ENCODE data around the gene SIMC1. TPM values are rescaled to one million over a fixed set of nuclear protein-coding genes. Genes with fewer than 3 reads are reported as not detected.

The SIMC1 gene
- total and polyA plus RNA-seq, 2 donors (not counting 1 experiment from before 2014, with no cell fraction given): 20.6 to 63.8 TPM

GRCh38 chr5:176189857-176190256 lies 48.4 kb upstream of the SIMC1 start:
- 81% methylated on average over 7 of the region's 7 CpGs for WGBS (ENCODE audit: insufficient coverage)
- H3K9me3 Mint-ChIP-seq (ENCODE audit: insufficient read depth): no peaks in the 10 kb centered on the region
- no peak overlapping the region for H3K9ac ChIP-seq (ENCODE audit: low read length)
- H3K4me1 ChIP-seq (ENCODE audit: control insufficient read depth in 2 of 2, insufficient read depth in 2 of 2, low read length in 2 of 2): no peaks in the 10 kb centered on the region
- no peak overlapping the region for H3K27ac Mint-ChIP-seq
- H2AFZ ChIP-seq (ENCODE audit: insufficient read depth, low read depth, low read length, poor library complexity, severe bottlenecking): no peak overlapping the region
- no peaks in the 10 kb centered on the region for H3K9me3 ChIP-seq (ENCODE audit: control extremely low read depth in 1 of 3, control insufficient read depth in 2 of 3, insufficient read depth in 1 of 3, low read length in 2 of 3)
- H3K27me3 ChIP-seq (replicated peaks in 1 of 4; ENCODE audit: control extremely low read depth in 1 of 4, control insufficient read depth in 3 of 4, insufficient read depth in 4 of 4, low read length in 3 of 4): peaks cover 0 to 6% (median 0%) of the 10 kb centered on the region in 4 experiments
- H3K36me3 ChIP-seq (replicated peaks in 1 of 2; ENCODE audit: control extremely low read depth in 1 of 2, control insufficient read depth in 1 of 2, extremely low read depth in 1 of 2, insufficient read depth in 2 of 2, low read length in 1 of 2): no peaks in the 10 kb centered on the region
- CTCF ChIA-PET: no interaction called here
- no peak for ATAC-seq (ENCODE audit: low read depth)
- H3K27ac ChIP-seq (ENCODE audit: low read length in 2 of 2): no peak overlapping the region
- H4K20me1 ChIP-seq (ENCODE audit: control insufficient read depth, insufficient read depth, low read length, poor library complexity, severe bottlenecking): no peaks in the 10 kb centered on the region
- H3K79me2 ChIP-seq (ENCODE audit: control insufficient read depth, insufficient read depth, low read length): no peaks in the 10 kb centered on the region
- no peak for DNase-seq
- intact Hi-C loops (cut with micrococcal nuclease): no loop called here
- H3K4me1 Mint-ChIP-seq: no peaks in the 10 kb centered on the region
- H3K4me3 Mint-ChIP-seq: no peak overlapping the region
- no peak overlapping the region for H3K4me3 ChIP-seq (ENCODE audit: control extremely low read depth in 1 of 5, extremely low read depth in 1 of 5, insufficient read depth in 1 of 5, low read depth in 2 of 5, low read length in 4 of 5)
- H3K4me2 ChIP-seq (replicated peaks; ENCODE audit: low read depth, low read length, poor library complexity, severe bottlenecking): no peak overlapping the region
- POLR2A ChIA-PET: no interaction called here
- TF ChIP-seq EZH2 (IDR thresholded peaks at IDR 0.05; ENCODE audit: borderline replicate concordance, insufficient read depth, low read depth, low read length, poor library complexity, severe bottlenecking) (no peak), CTCF (IDR thresholded peaks at IDR 0.05) (no peak)
- H3K27me3 Mint-ChIP-seq: peaks cover 16% of the 10 kb centered on the region

- intact Hi-C loops (cut with micrococcal nuclease): no loop called here
- ChIA-PET POLR2A (no interaction called here), CTCF (no interaction called here)
- peaks cover 15% of the 10 kb centered on the region for H3K27me3 Mint-ChIP-seq
- Histone ChIP-seq H3K79me2 (ENCODE audit: control insufficient read depth, insufficient read depth, low read length) (no peaks in the 10 kb centered on the region), H3K9ac (ENCODE audit: low read length) (no peak overlapping the region), H3K4me3 (ENCODE audit: control extremely low read depth in 1 of 5, extremely low read depth in 1 of 5, insufficient read depth in 1 of 5, low read depth in 2 of 5, low read length in 4 of 5) (no peak overlapping the region), H4K20me1 (ENCODE audit: control insufficient read depth, insufficient read depth, low read length, poor library complexity, severe bottlenecking) (no peaks in the 10 kb centered on the region), H3K4me1 (ENCODE audit: control insufficient read depth in 2 of 2, insufficient read depth in 2 of 2, low read length in 2 of 2) (no peaks in the 10 kb centered on the region), H3K36me3 (replicated peaks in 1 of 2; ENCODE audit: control extremely low read depth in 1 of 2, control insufficient read depth in 1 of 2, extremely low read depth in 1 of 2, insufficient read depth in 2 of 2, low read length in 1 of 2) (no peaks in the 10 kb centered on the region), H3K27ac (ENCODE audit: low read length in 2 of 2) (no peak overlapping the region), H2AFZ (ENCODE audit: insufficient read depth, low read depth, low read length, poor library complexity, severe bottlenecking) (no peak overlapping the region), H3K4me2 (replicated peaks; ENCODE audit: low read depth, low read length, poor library complexity, severe bottlenecking) (no peak overlapping the region), H3K9me3 (ENCODE audit: control extremely low read depth in 1 of 3, control insufficient read depth in 2 of 3, insufficient read depth in 1 of 3, low read length in 2 of 3) (no peaks in the 10 kb centered on the region), H3K27me3 (replicated peaks in 1 of 4; ENCODE audit: control extremely low read depth in 1 of 4, control insufficient read depth in 3 of 4, insufficient read depth in 4 of 4, low read length in 3 of 4) (peaks cover 0 to 6% (median 0%) of the 10 kb centered on the region in 4 experiments)
- H3K4me3 Mint-ChIP-seq: no peak overlapping the region
- DNase-seq (no peak), ATAC-seq (ENCODE audit: low read depth) (no peak)
- TF ChIP-seq EZH2 (IDR thresholded peaks at IDR 0.05; ENCODE audit: borderline replicate concordance, insufficient read depth, low read depth, low read length, poor library complexity, severe bottlenecking): no peak
- no peak for TF ChIP-seq CTCF (IDR thresholded peaks at IDR 0.05)
- no peaks in the 10 kb centered on the region for H3K9me3 Mint-ChIP-seq (ENCODE audit: insufficient read depth)
- WGBS (ENCODE audit: insufficient coverage): 83% methylated on average over 24 of the region's 28 CpGs
- no peaks in the 10 kb centered on the region for H3K4me1 Mint-ChIP-seq
- no peak overlapping the region for H3K27ac Mint-ChIP-seq
These were observed 47.1 kb upstream of the SIMC1 start for GRCh38 chr5:176190886-176191755.
